HepG2 (cell line): Measurements from ENCODE around the gene TCF20. TPM values are rescaled to one million over a fixed set of nuclear protein-coding genes. Genes with fewer than 3 reads are reported as not detected.

Source experiments
- ARNT ChIP-seq: fragments of 450-650 bp; IDR thresholded peaks from 2 replicates; pipeline ENCODE4 v1.6.1; 2017
- GFI1 ChIP-seq: sonication (generic); formaldehyde crosslinking; IDR thresholded peaks from 2 replicates; pipeline ENCODE4 v1.5.0; 2020; ENCODE audit warnings: missing genetic modification reagents, mild to moderate bottlenecking, borderline replicate concordance
- NCOR1 ChIP-seq: fragments of 200-600 bp; sonication (generic); IDR thresholded peaks from 2 replicates; pipeline ENCODE4 v1.7.0; 2017; ENCODE audit warnings: antibody characterized with exemption, low read length, borderline replicate concordance
- NR2F1 ChIP-seq, 2 experiments: fragments of 450-650 bp in 1 of 2; formaldehyde crosslinking in 1 of 2; IDR thresholded peaks; 2 replicates each; pipeline versions ENCODE4 v1.5.0 to v1.6.1; 2016 to 2020; ENCODE audit warnings: mild to moderate bottlenecking in 1 of 2, missing compliant biosample characterization in 1 of 2, missing genetic modification reagents in 1 of 2, moderate library complexity in 1 of 2
- SIN3B ChIP-seq: fragments of 150-350 bp; IDR thresholded peaks from 2 replicates; pipeline ENCODE4 v1.6.1; 2014; ENCODE audit warnings: low read length
- SMC3 ChIP-seq: IDR thresholded peaks from 2 replicates; pipeline ENCODE4 v1.6.1; 2011; ENCODE audit warnings: low read length, improper control_type of control experiment
- ZKSCAN1 ChIP-seq: fragments of 150-350 bp; IDR thresholded peaks from 2 replicates; pipeline ENCODE4 v1.6.1; 2014; ENCODE audit warnings: low read length
- polyA plus RNA-seq, 8 experiments: library from polyadenylated mRNA; depleted of rRNA in 3 of 8; stranded (reverse) in 7 of 8; unstranded in 1 of 8; fragments of >200 nt; fragmentation: Illumina TruSeq in 4 of 8; extraction: Trizol in 4 of 8; gene quantifications; 2 replicates each; pipeline versions ENCODE4 v1.2.1 to v1.2.3, GENCODE V29; 2011 to 2016; ENCODE audit warnings: low read depth in 4 of 8, missing spikeins in 1 of 8, mixed read lengths in 1 of 8; ENCODE audit not compliant: insufficient read depth in 1 of 8
- total RNA-seq, 5 experiments: library from RNA; depleted of rRNA; stranded (reverse); fragments of >200 nt; fragmentation: Illumina TruSeq; extraction: Trizol; gene quantifications; 2 replicates each; pipeline ENCODE4 v1.2.3, GENCODE V29; 2016; ENCODE audit warnings: low read depth in 1 of 5
- TF ChIP-seq, protein P1 (sequence below): sonication (generic); formaldehyde crosslinking; IDR thresholded peaks from 2 replicates; pipeline ENCODE4 v1.5.0; 2020; ENCODE audit warnings: mild to moderate bottlenecking, missing genetic modification reagents, borderline replicate concordance
- TF ChIP-seq, protein P2 (sequence below): sonication (generic); formaldehyde crosslinking; IDR thresholded peaks from 2 replicates; pipeline ENCODE4 v1.5.0; 2020; ENCODE audit warnings: missing genetic modification reagents
- TF ChIP-seq, protein P3 (sequence below): sonication (generic); formaldehyde crosslinking; IDR thresholded peaks from 2 replicates; pipeline ENCODE4 v1.8.0; 2022; ENCODE audit warnings: low read depth, missing genetic modification reagents
- TF ChIP-seq, protein P4 (sequence below): sonication (generic); formaldehyde crosslinking; IDR thresholded peaks from 2 replicates; pipeline ENCODE4 v1.4.0; 2020; ENCODE audit warnings: mild to moderate bottlenecking, missing genetic modification reagents
- TF ChIP-seq, protein P5 (sequence below): sonication (generic); formaldehyde crosslinking; IDR thresholded peaks from 2 replicates; pipeline ENCODE4 v1.4.0; 2020; ENCODE audit warnings: missing genetic modification reagents, borderline replicate concordance
- TF ChIP-seq, protein P6 (sequence below): sonication (generic); formaldehyde crosslinking; IDR thresholded peaks from 2 replicates; pipeline ENCODE4 v1.4.0; 2020; ENCODE audit warnings: mild to moderate bottlenecking, low read depth, missing genetic modification reagents

TCF20 gene
- total and polyA plus RNA-seq, 2 of the 13 experiments (the other 11 are each of a cell fraction or from before 2014, with no cell fraction given) = 12.8 to 23.7 TPM

DNA sequence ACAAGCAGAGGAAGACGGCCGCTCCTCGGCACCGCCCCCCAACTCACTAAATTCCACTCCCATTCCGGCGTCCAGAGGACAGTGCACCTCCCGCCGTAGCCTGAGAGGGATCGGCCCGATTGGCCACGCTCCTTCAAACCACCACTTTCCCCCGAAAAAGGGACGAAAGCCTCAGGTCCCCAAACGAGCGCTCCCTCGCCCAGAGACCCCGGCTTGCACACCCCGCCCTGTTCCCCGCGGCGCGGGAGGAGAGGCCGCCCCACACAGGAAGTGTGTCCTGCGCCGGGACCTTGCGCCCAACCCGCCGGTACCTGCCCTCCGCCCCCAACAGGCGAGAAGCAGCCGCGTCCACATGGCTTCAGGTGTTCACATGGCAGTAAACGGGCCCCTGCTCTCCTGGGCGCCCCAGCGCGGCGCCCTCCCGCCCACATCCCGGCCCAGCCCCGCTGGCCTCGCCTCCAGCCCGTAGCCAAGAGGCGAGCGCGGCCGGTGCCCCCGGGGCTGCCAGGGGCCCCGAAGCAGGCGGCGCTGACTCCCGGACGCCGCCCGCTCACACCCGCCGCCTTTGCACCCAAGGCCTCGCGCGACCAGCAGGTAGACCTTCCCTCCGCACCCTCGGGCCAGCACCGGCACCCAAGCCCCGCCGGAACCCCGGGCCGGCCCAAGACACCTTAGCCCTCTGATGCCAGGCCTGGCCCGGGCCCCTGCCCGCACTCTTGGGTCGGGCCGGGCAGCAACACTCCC, 849 bp downstream of the TCF20 start (continued):
- TF ChIP-seq, protein P1, sequence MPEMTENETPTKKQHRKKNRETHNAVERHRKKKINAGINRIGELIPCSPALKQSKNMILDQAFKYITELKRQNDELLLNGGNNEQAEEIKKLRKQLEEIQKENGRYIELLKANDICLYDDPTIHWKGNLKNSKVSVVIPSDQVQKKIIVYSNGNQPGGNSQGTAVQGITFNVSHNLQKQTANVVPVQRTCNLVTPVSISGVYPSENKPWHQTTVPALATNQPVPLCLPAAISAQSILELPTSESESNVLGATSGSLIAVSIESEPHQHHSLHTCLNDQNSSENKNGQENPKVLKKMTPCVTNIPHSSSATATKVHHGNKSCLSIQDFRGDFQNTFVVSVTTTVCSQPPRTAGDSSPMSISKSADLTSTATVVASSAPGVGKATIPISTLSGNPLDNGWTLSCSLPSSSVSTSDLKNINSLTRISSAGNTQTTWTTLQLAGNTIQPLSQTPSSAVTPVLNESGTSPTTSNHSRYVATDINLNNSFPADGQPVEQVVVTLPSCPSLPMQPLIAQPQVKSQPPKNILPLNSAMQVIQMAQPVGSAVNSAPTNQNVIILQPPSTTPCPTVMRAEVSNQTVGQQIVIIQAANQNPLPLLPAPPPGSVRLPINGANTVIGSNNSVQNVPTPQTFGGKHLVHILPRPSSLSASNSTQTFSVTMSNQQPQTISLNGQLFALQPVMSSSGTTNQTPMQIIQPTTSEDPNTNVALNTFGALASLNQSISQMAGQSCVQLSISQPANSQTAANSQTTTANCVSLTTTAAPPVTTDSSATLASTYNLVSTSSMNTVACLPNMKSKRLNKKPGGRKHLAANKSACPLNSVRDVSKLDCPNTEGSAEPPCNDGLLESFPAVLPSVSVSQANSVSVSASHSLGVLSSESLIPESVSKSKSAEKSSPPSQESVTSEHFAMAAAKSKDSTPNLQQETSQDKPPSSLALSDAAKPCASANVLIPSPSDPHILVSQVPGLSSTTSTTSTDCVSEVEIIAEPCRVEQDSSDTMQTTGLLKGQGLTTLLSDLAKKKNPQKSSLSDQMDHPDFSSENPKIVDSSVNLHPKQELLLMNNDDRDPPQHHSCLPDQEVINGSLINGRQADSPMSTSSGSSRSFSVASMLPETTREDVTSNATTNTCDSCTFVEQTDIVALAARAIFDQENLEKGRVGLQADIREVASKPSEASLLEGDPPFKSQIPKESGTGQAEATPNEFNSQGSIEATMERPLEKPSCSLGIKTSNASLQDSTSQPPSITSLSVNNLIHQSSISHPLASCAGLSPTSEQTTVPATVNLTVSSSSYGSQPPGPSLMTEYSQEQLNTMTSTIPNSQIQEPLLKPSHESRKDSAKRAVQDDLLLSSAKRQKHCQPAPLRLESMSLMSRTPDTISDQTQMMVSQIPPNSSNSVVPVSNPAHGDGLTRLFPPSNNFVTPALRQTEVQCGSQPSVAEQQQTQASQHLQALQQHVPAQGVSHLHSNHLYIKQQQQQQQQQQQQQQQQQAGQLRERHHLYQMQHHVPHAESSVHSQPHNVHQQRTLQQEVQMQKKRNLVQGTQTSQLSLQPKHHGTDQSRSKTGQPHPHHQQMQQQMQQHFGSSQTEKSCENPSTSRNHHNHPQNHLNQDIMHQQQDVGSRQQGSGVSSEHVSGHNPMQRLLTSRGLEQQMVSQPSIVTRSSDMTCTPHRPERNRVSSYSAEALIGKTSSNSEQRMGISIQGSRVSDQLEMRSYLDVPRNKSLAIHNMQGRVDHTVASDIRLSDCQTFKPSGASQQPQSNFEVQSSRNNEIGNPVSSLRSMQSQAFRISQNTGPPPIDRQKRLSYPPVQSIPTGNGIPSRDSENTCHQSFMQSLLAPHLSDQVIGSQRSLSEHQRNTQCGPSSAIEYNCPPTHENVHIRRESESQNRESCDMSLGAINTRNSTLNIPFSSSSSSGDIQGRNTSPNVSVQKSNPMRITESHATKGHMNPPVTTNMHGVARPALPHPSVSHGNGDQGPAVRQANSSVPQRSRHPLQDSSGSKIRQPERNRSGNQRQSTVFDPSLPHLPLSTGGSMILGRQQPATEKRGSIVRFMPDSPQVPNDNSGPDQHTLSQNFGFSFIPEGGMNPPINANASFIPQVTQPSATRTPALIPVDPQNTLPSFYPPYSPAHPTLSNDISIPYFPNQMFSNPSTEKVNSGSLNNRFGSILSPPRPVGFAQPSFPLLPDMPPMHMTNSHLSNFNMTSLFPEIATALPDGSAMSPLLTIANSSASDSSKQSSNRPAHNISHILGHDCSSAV (CRISPR knock-in tag) = no peak
- TF ChIP-seq, protein P2, sequence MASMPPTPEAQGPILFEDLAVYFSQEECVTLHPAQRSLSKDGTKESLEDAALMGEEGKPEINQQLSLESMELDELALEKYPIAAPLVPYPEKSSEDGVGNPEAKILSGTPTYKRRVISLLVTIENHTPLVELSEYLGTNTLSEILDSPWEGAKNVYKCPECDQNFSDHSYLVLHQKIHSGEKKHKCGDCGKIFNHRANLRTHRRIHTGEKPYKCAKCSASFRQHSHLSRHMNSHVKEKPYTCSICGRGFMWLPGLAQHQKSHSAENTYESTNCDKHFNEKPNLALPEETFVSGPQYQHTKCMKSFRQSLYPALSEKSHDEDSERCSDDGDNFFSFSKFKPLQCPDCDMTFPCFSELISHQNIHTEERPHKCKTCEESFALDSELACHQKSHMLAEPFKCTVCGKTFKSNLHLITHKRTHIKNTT = no peak
- TF ChIP-seq, protein P3, sequence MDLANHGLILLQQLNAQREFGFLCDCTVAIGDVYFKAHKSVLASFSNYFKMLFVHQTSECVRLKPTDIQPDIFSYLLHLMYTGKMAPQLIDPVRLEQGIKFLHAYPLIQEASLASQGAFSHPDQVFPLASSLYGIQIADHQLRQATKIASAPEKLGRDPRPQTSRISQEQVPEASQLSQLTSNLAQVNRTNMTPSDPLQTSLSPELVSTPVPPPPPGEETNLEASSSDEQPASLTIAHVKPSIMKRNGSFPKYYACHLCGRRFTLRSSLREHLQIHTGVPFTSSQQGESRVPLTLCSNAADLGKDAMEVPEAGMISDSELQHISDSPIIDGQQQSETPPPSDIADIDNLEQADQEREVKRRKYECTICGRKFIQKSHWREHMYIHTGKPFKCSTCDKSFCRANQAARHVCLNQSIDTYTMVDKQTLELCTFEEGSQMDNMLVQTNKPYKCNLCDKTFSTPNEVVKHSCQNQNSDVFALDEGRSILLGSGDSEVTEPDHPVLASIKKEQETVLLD (CRISPR knock-in tag) = peak; percentile 56; the same call in 1 of the 2 replicates
- TF ChIP-seq SIN3B = no peak
- TF ChIP-seq NR2F1 (CRISPR knock-in tag; IDR thresholded peaks at IDR 0.05) = no peak
- TF ChIP-seq, protein P4, sequence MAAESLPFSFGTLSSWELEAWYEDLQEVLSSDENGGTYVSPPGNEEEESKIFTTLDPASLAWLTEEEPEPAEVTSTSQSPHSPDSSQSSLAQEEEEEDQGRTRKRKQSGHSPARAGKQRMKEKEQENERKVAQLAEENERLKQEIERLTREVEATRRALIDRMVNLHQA (CRISPR knock-in tag) = no peak
- TF ChIP-seq, protein P5, sequence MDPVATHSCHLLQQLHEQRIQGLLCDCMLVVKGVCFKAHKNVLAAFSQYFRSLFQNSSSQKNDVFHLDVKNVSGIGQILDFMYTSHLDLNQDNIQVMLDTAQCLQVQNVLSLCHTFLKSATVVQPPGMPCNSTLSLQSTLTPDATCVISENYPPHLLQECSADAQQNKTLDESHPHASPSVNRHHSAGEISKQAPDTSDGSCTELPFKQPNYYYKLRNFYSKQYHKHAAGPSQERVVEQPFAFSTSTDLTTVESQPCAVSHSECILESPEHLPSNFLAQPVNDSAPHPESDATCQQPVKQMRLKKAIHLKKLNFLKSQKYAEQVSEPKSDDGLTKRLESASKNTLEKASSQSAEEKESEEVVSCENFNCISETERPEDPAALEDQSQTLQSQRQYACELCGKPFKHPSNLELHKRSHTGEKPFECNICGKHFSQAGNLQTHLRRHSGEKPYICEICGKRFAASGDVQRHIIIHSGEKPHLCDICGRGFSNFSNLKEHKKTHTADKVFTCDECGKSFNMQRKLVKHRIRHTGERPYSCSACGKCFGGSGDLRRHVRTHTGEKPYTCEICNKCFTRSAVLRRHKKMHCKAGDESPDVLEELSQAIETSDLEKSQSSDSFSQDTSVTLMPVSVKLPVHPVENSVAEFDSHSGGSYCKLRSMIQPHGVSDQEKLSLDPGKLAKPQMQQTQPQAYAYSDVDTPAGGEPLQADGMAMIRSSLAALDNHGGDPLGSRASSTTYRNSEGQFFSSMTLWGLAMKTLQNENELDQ (CRISPR knock-in tag) = no peak
- TF ChIP-seq ZKSCAN1 = no peak
- no peak for TF ChIP-seq NCOR1
- no peak; the same call in 1 of the 2 replicates for TF ChIP-seq GFI1
- no peak for TF ChIP-seq SMC3
- TF ChIP-seq, protein P6, sequence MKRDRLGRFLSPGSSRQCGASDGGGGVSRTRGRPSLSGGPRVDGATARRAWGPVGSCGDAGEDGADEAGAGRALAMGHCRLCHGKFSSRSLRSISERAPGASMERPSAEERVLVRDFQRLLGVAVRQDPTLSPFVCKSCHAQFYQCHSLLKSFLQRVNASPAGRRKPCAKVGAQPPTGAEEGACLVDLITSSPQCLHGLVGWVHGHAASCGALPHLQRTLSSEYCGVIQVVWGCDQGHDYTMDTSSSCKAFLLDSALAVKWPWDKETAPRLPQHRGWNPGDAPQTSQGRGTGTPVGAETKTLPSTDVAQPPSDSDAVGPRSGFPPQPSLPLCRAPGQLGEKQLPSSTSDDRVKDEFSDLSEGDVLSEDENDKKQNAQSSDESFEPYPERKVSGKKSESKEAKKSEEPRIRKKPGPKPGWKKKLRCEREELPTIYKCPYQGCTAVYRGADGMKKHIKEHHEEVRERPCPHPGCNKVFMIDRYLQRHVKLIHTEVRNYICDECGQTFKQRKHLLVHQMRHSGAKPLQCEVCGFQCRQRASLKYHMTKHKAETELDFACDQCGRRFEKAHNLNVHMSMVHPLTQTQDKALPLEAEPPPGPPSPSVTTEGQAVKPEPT (CRISPR knock-in tag) = no peak
- no peak for TF ChIP-seq ARNT
